ENCODE results near the gene FARP1.

DNA sequence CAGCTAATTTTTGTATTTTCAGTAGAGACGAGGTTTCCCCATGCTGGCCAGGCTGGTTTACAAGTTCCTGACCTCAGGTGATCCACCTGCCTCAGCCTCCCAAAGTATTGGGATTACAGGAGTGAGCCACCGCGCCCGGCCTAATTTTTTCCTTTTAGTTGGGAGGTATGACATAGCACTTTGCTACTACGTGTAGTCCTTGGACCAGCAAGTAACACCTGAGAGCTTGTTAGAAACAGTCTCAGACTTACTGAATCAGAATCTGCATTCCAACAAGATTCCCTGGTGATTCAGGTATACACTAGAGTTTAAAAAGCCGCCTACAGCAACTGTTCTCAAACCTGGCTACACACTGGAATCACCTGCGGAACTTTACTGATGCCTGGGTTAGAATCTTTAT is 1.8 kb upstream of the FARP1 start:
- TF ChIP-seq, protein P1, sequence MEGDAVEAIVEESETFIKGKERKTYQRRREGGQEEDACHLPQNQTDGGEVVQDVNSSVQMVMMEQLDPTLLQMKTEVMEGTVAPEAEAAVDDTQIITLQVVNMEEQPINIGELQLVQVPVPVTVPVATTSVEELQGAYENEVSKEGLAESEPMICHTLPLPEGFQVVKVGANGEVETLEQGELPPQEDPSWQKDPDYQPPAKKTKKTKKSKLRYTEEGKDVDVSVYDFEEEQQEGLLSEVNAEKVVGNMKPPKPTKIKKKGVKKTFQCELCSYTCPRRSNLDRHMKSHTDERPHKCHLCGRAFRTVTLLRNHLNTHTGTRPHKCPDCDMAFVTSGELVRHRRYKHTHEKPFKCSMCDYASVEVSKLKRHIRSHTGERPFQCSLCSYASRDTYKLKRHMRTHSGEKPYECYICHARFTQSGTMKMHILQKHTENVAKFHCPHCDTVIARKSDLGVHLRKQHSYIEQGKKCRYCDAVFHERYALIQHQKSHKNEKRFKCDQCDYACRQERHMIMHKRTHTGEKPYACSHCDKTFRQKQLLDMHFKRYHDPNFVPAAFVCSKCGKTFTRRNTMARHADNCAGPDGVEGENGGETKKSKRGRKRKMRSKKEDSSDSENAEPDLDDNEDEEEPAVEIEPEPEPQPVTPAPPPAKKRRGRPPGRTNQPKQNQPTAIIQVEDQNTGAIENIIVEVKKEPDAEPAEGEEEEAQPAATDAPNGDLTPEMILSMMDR (IDR thresholded peaks at IDR 0.05; ENCODE audit: low read depth, low read length, poor library complexity, severe bottlenecking), result no peak
- no peak for TF ChIP-seq EZH2phosphoT487 (IDR thresholded peaks at IDR 0.05; ENCODE audit: borderline replicate concordance, low read length)

Data from DOHH2 (cell line).